Esophagus muscularis mucosa (tissue), 3 donors: ENCODE data around the gene LITAF.

Experiments used
- POLR2A ChIP-seq: fragments of 450-650 bp; IDR thresholded peaks from one replicate; pipeline ENCODE4 v1.6.1; 2017; ENCODE audit warnings: antibody characterized with exemption, moderate library complexity, mild to moderate bottlenecking, low read depth
- POLR2AphosphoS5 ChIP-seq, 2 donors: sonication (generic); formaldehyde crosslinking; IDR thresholded peaks; one replicate each; pipeline ENCODE4 v1.6.1; 2017; ENCODE audit warnings: antibody characterized with exemption in 2 of 2
- TF ChIP-seq, protein P1 (sequence below), 3 experiments: fragments of 200-600 bp in 2 of 3; fragments of 450-650 bp in 1 of 3; sonication (generic) in 2 of 3; IDR thresholded peaks; one replicate each; pipeline ENCODE4 v1.5.1; 2017 to 2019; ENCODE audit warnings: antibody characterized with exemption in 3 of 3, mild to moderate bottlenecking in 2 of 3, moderate library complexity in 1 of 3

DNA sequence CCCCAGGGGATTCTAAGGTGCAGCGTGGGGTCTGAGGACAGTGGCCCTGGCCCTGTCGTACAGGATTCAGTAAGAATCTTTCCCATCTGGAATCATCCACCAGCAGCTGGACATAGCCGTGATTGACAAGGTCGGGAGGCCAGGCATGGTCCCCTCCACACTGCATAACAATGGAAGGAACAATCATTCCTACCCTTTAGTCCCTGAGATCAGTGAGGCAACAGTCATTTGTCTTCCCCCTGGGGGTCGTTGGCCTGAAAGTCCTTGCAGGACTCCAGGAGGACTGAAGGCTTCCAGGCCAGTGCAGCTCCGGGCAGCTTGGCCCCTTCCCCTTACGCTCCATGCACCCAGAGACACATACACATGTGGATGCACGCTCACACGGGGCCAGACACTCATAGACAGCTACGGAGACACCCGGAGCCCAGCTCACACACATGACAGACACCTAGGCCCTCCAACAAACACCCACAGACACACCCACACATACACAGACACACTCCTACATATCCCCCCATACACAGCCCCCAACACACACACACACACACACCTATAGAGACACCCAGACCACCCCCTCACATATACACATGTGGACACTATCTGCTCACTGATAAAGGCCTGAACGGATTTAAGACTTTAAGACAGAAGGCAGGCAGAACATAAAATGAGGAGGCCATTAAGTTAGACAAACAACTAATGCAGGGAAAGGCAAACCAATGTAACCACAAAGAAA lies 42.9 kb downstream of the LITAF start:
- TF ChIP-seq, protein P1, sequence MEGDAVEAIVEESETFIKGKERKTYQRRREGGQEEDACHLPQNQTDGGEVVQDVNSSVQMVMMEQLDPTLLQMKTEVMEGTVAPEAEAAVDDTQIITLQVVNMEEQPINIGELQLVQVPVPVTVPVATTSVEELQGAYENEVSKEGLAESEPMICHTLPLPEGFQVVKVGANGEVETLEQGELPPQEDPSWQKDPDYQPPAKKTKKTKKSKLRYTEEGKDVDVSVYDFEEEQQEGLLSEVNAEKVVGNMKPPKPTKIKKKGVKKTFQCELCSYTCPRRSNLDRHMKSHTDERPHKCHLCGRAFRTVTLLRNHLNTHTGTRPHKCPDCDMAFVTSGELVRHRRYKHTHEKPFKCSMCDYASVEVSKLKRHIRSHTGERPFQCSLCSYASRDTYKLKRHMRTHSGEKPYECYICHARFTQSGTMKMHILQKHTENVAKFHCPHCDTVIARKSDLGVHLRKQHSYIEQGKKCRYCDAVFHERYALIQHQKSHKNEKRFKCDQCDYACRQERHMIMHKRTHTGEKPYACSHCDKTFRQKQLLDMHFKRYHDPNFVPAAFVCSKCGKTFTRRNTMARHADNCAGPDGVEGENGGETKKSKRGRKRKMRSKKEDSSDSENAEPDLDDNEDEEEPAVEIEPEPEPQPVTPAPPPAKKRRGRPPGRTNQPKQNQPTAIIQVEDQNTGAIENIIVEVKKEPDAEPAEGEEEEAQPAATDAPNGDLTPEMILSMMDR (IDR thresholded peaks at IDR 0.05): no peak
- TF ChIP-seq POLR2A (no peak), POLR2AphosphoS5 (IDR thresholded peaks at IDR 0.05) (no peak)
